ENCODE measurements around the gene INPP5F. TPM values are rescaled to one million over a fixed set of nuclear protein-coding genes. Genes with fewer than 3 reads are reported as not detected.

INPP5F gene
- total and polyA plus RNA-seq, 10 of the 15 experiments (the other 5 are each of a cell fraction or from before 2014, with no cell fraction given), result 6.0 to 49.3 (median 34.3) TPM

DNA sequence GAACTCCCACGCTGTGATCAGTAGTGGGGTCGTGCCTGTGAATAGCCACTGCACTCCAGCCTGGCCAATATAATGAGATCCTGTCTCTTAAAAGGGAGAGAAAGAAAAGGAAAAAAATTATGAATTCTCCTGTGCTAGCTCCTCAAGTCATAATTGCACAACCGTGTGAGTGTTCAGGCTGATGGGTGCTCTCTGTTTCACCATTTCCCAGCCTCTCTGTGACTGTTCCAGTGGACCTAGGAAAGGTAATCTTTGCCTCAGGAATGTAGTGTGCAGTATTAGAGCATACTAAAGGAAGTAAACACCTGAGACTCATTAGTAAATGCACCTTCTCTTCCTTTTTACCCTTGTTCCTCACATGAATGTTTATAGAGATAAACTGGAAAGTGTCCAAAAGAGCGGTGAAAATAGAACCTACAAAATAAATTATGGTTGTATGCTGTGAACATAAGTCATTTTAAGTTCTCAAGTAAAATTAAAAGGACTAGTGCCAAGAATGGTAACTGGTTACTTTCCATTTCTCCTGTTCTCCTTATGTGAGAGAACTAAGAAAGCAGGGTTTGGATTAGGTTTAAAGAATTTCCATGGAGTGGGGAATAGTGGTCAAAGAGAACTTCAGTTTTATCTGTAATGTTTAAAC is 42.7 kb downstream of the INPP5F start:
- peak overlapping the region; percentile 22; the same call in 1 of the 2 replicates for H3K4me2 ChIP-seq (ENCODE audit: control insufficient read depth, insufficient read depth)
- ChIA-PET RAD21 (ENCODE audit: unreplicated experiment) (no interaction called here), POLR2A (interaction anchor here (0.7 kb wide), 1 partner anchor 24 kb away, joined by 3 read pairs; no protein-coding TSS in a partner anchor), CTCF (interaction anchor here (0.7 to 1.0 kb wide), 2 partner anchors 18 to 91 kb away, joined by 3 to 5 read pairs; no protein-coding TSS in a partner anchor), SMC1A (ENCODE audit: uncharacterized antibody, unreplicated experiment) (interaction anchor here (1.0 to 1.4 kb wide), 2 partner anchors 11 to 91 kb away, joined by 3 to 7 read pairs; no protein-coding TSS in a partner anchor)
- TF ChIP-seq MEF2A (IDR thresholded peaks at IDR 0.05; ENCODE audit: insufficient read depth, low read depth, low read length) (no peak), ZSCAN29 (IDR thresholded peaks at IDR 0.05) (no peak), CEBPB (IDR thresholded peaks at IDR 0.05; ENCODE audit: borderline replicate concordance in 1 of 2, low read depth in 2 of 2, low read length in 2 of 2) (no peak), BACH1 (IDR thresholded peaks at IDR 0.05; ENCODE audit: borderline replicate concordance) (no peak), TBL1XR1 (IDR thresholded peaks at IDR 0.05; ENCODE audit: low read depth, low read length) (no peak), ESRRA (IDR thresholded peaks at IDR 0.05; ENCODE audit: low read length) (no peak), NR2C2 (IDR thresholded peaks at IDR 0.05; ENCODE audit: borderline replicate concordance, control insufficient read depth, insufficient read length, low read depth) (no peak), NR2C1 (IDR thresholded peaks at IDR 0.05) (no peak), SUZ12 (IDR thresholded peaks at IDR 0.05; ENCODE audit: unreplicated experiment) (no peak), CHD4 (IDR thresholded peaks at IDR 0.05) (no peak), BMI1 (IDR thresholded peaks at IDR 0.05; ENCODE audit: borderline replicate concordance) (no peak), KDM1A (IDR thresholded peaks at IDR 0.05; ENCODE audit: borderline replicate concordance) (no peak)
- peaks cover 0 to 3% of the 10 kb centered on the region in 2 experiments; a peak in 2 of 4 replicates for H3K36me3 ChIP-seq (ENCODE audit: control insufficient read depth in 2 of 2, insufficient read depth in 2 of 2, low read length in 1 of 2)
- no peak overlapping the region for H3K9ac ChIP-seq (ENCODE audit: control insufficient read depth, insufficient read depth, low read length)
- no peaks in the 10 kb centered on the region for H3K4me1 ChIP-seq (ENCODE audit: control insufficient read depth, insufficient read depth, low read length)
- H3K4me3 ChIP-seq, result no peak overlapping the region
- no peaks in the 10 kb centered on the region for H4K20me1 ChIP-seq (ENCODE audit: control insufficient read depth, insufficient read depth)
- no peaks in the 10 kb centered on the region for H3K9me3 ChIP-seq (replicated peaks; ENCODE audit: control insufficient read depth, insufficient read depth, low read length)
- in situ Hi-C loops (cut with MboI), result no loop called here
- FAIRE-seq (no peak), ATAC-seq (no peak), DNase-seq (ENCODE audit: low read depth, low spot score) (no peak)
- 37% methylated on average over 4 of the region's 4 CpGs for WGBS (ENCODE audit: insufficient coverage, insufficient replicate concordance, low lambda C conversion rate, missing lambda C conversion rate)
- no peak overlapping the region for H3K27ac ChIP-seq (ENCODE audit: control insufficient read depth, insufficient read depth)
- no peaks in the 10 kb centered on the region for H3K79me2 ChIP-seq (ENCODE audit: control insufficient read depth, insufficient read depth, low read length)
- intact Hi-C loops (cut with micrococcal nuclease; ENCODE audit: unreplicated experiment), result no loop called here
- H3K27me3 ChIP-seq (replicated peaks in 1 of 2; ENCODE audit: control insufficient read depth in 2 of 2, insufficient read depth in 2 of 2, low read length in 1 of 2), result no peaks in the 10 kb centered on the region
- BruUV-seq (replicated peaks), result no TSS peak
- H2AFZ ChIP-seq (ENCODE audit: control insufficient read depth, low read depth, low read length), result no peak overlapping the region
